ENCODE results near the gene ARID1B. TPM values are rescaled to one million over a fixed set of nuclear protein-coding genes. Genes with fewer than 3 reads are reported as not detected.

ARID1B gene
- total RNA-seq, 4 donors from 2014 or later, result 157 to 315 (median 206) TPM

GRCh38 chr6:157162766-157163433, 385.7 kb downstream of the ARID1B start:
- no peak overlapping the region for H3K4me3 ChIP-seq (replicated peaks in 1 of 3)
- no peaks in the 10 kb centered on the region for H3K27me3 ChIP-seq
- H3K9me3 ChIP-seq, result no peaks in the 10 kb centered on the region
- DNase-seq, result no peak
- whole genome bisulfite sequencing, 2 donors, result 92 to 93% methylated on average over 17 of the region's 17 CpGs
- TF ChIP-seq, protein P1, sequence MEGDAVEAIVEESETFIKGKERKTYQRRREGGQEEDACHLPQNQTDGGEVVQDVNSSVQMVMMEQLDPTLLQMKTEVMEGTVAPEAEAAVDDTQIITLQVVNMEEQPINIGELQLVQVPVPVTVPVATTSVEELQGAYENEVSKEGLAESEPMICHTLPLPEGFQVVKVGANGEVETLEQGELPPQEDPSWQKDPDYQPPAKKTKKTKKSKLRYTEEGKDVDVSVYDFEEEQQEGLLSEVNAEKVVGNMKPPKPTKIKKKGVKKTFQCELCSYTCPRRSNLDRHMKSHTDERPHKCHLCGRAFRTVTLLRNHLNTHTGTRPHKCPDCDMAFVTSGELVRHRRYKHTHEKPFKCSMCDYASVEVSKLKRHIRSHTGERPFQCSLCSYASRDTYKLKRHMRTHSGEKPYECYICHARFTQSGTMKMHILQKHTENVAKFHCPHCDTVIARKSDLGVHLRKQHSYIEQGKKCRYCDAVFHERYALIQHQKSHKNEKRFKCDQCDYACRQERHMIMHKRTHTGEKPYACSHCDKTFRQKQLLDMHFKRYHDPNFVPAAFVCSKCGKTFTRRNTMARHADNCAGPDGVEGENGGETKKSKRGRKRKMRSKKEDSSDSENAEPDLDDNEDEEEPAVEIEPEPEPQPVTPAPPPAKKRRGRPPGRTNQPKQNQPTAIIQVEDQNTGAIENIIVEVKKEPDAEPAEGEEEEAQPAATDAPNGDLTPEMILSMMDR (IDR thresholded peaks at IDR 0.05), result no peak
- no peak for TF ChIP-seq POLR2A (IDR thresholded peaks at IDR 0.05)
- H3K27ac ChIP-seq, result no peak overlapping the region
- intact Hi-C loops (cut with DNase I), result no loop called here
- H3K36me3 ChIP-seq, result peaks cover 3 to 6% of the 10 kb centered on the region in 2 donors
- H3K4me1 ChIP-seq, result no peaks in the 10 kb centered on the region

DNA sequence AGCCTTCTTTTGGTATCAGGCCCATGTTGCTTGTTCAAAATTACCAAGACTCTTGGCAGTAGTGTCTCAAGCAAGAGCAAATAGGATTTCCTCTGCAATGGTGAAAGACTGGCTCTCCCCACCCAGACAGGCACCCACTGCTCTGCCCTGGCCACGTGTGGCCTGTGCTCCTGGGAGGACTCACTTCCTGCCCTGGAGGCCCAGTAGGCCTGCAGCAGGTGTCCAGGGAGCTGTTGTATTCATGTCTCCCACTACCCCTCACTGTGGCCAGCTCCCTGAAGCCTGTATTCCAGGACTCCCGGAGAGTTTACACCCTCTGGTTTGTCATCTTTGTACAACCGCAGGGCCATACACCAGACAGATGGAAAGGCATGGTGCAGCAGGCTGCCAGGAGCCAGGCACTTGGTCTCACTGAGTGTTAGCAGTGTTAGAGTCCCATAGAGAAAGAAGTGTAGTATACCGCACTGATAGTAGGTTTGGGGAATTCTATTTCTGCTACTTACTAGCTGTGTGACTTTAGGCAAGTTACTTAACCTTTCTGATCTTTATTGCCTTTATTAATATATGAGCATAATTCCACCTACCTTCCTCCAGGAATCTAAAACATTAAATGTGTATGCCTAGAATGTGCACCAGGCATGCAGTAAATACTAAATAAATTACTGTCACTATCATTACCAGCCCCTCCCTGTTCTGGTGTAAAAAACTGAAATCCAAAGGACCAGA, 386.4 kb downstream of the ARID1B start:
- WGBS, 2 donors, result 85 to 94% methylated on average over 4 of the region's 4 CpGs
- intact Hi-C loops (cut with DNase I), result no loop called here

DNA sequence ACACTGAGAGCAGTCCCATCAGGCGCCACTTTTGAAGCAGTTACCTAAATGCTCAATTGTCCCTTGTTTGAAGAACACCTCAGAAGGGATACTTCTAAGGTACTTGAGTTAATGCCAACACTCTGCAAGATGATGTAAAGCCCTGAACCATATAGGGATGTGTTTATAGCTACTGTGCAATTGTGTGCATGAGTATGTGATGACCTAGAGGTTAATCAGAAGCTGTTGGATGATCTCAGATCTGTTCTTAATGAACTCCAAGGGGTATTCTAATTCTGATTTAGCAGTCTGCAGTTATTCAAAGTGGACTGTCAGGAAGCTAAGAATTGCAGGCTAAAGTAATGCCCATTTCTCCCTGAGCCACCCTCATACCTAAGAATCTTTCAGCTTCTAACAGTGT, 387.8 kb downstream of the ARID1B start:
- 95 to 100% methylated on average over 1 of the region's 1 CpG for WGBS, 2 donors

More for the DNA sequence above, 386.4 kb downstream of the ARID1B start:
- H3K4me3 ChIP-seq (replicated peaks in 1 of 3), result no peak overlapping the region
- DNase-seq, result no peak
- no peaks in the 10 kb centered on the region for H3K9me3 ChIP-seq
- peaks cover 6 to 10% of the 10 kb centered on the region in 2 donors for H3K36me3 ChIP-seq
- H3K4me1 ChIP-seq, result no peaks in the 10 kb centered on the region
- H3K27ac ChIP-seq, result no peak overlapping the region
- H3K27me3 ChIP-seq, result no peaks in the 10 kb centered on the region
- no peak for TF ChIP-seq POLR2A (IDR thresholded peaks at IDR 0.05)
- TF ChIP-seq, protein P1 (IDR thresholded peaks at IDR 0.05), result no peak

DNA sequence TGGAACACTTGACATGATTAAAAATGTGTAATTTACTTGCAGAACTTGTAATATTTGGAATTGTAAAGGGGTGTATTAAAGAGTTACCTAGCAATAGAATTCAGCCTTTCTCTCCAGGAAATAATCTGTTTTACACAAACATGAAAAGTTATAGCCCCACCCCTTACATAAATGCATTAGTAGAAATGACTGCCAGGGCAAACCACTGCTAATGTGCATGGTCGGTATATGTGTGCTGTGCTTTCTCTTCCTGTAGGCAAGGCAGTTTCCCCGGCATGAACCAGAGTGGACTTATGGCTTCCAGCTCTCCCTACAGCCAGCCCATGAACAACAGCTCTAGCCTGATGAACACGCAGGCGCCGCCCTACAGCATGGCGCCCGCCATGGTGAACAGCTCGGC, 389.6 kb downstream of the ARID1B start:
- TF ChIP-seq POLR2A (IDR thresholded peaks at IDR 0.05), result no peak
- TF ChIP-seq, protein P1 (IDR thresholded peaks at IDR 0.05), result no peak
- Histone ChIP-seq H3K4me3 (replicated peaks in 1 of 3) (no peak overlapping the region), H3K27ac (no peak overlapping the region), H3K27me3 (no peaks in the 10 kb centered on the region), H3K9me3 (no peaks in the 10 kb centered on the region), H3K36me3 (peaks cover 9 to 10% of the 10 kb centered on the region in 2 donors), H3K4me1 (peaks cover 0 to 2% of the 10 kb centered on the region in 2 donors)
- intact Hi-C loops (cut with DNase I), result no loop called here
- WGBS, 2 donors, result 94 to 95% methylated on average over 8 of the region's 8 CpGs
- DNase-seq, result no peak

More for the DNA sequence above, 387.8 kb downstream of the ARID1B start:
- no peaks in the 10 kb centered on the region for H3K27me3 ChIP-seq
- H3K27ac ChIP-seq, result no peak overlapping the region
- H3K36me3 ChIP-seq, result peaks cover 9 to 10% of the 10 kb centered on the region in 2 donors
- H3K4me1 ChIP-seq, result peaks cover 0 to 2% of the 10 kb centered on the region in 2 donors
- DNase-seq, result no peak
- H3K9me3 ChIP-seq, result no peaks in the 10 kb centered on the region
- TF ChIP-seq POLR2A (IDR thresholded peaks at IDR 0.05), result no peak
- TF ChIP-seq, protein P1 (IDR thresholded peaks at IDR 0.05), result no peak
- H3K4me3 ChIP-seq (replicated peaks in 1 of 3), result no peak overlapping the region
- intact Hi-C loops (cut with DNase I), result no loop called here

GRCh38 chr6:157167837-157168236, 390.7 kb downstream of the ARID1B start:
- TF ChIP-seq POLR2A (IDR thresholded peaks at IDR 0.05), result no peak
- TF ChIP-seq, protein P1 (IDR thresholded peaks at IDR 0.05), result no peak
- no peak overlapping the region for H3K27ac ChIP-seq
- peaks cover 9 to 10% of the 10 kb centered on the region in 2 donors for H3K36me3 ChIP-seq
- intact Hi-C loops (cut with DNase I), result no loop called here
- no peaks in the 10 kb centered on the region for H3K27me3 ChIP-seq
- no peaks in the 10 kb centered on the region for H3K9me3 ChIP-seq
- DNase-seq, result no peak
- H3K4me3 ChIP-seq (replicated peaks in 1 of 3), result no peak overlapping the region
- peaks cover 0 to 2% of the 10 kb centered on the region in 2 donors for H3K4me1 ChIP-seq
- WGBS, 2 donors, result 95% methylated on average over 12 of the region's 12 CpGs
